ENCODE results near the gene ABCC11. TPM values are rescaled to one million over a fixed set of nuclear protein-coding genes. Genes with fewer than 3 reads are reported as not detected.

The ABCC11 gene
- total and polyA plus RNA-seq, 4 experiments from 2014 or later = 0.07 to 0.09 TPM; not detected in 2

DNA sequence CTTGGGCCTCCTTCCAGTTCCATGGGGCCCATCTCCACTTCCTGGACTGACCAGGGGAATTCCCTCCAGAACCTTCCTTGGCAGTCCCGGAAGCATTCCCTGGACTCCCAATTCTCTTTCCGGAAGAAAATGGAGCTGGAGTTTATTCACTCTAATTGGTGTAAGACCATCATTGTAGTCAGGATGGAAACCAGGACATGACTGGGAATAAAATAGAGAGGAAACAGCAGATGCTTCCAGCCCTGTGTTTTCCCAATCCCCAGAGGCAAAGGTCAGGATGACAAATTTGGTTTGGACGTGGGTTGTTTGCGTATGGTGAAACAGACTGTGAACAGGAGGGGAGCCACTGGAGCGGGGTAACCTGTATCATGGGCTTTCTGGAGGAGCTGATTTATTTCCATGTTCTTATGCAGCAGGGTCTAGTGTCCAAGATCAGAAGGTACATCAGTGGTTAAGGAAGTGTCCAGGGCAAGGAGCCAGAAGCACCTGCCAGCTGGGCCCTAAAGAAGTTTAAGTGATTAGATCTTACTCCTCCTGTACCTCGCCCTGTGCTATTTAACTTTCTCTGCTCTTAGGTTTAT lies 11.7 kb downstream of the ABCC11 start:
- H3K36me3 Mint-ChIP-seq = no peaks in the 10 kb centered on the region
- ChIA-PET POLR2A (ENCODE audit: partially characterized antibody) (no interaction called here), CTCF (ENCODE audit: partially characterized antibody) (interaction anchor here (1.0 kb wide), 1 partner anchor 394 kb away, joined by 3 read pairs; no protein-coding TSS in a partner anchor)
- H3K27me3 Mint-ChIP-seq = peaks cover 0 to 5% of the 10 kb centered on the region in 2 donors
- no peaks in the 10 kb centered on the region for H3K4me1 Mint-ChIP-seq
- H3K36me3 ChIP-seq (ENCODE audit: insufficient read depth, low read length) = no peaks in the 10 kb centered on the region
- H3K27ac Mint-ChIP-seq = no peak overlapping the region
- intact Hi-C loops (cut with micrococcal nuclease) = no loop called here
- H3K4me3 Mint-ChIP-seq = peak overlapping the region in 1 of 8 donors; percentile 46
- H3K9me3 Mint-ChIP-seq = peaks cover 0 to 4% (median 0%) of the 10 kb centered on the region in 8 donors
- H3K9me3 ChIP-seq (ENCODE audit: control insufficient read depth in 1 of 2, low read length in 2 of 2) = no peaks in the 10 kb centered on the region
- no peak overlapping the region for H3K4me3 ChIP-seq (ENCODE audit: low read length in 2 of 2)
- DNase-seq = no peak
- no peak overlapping the region for H3K27ac ChIP-seq (ENCODE audit: low read depth, low read length)
- no peaks in the 10 kb centered on the region for H3K4me1 ChIP-seq (ENCODE audit: insufficient read depth, low read length)
- H3K27me3 ChIP-seq (ENCODE audit: insufficient read depth, low read length) = no peaks in the 10 kb centered on the region

DNA sequence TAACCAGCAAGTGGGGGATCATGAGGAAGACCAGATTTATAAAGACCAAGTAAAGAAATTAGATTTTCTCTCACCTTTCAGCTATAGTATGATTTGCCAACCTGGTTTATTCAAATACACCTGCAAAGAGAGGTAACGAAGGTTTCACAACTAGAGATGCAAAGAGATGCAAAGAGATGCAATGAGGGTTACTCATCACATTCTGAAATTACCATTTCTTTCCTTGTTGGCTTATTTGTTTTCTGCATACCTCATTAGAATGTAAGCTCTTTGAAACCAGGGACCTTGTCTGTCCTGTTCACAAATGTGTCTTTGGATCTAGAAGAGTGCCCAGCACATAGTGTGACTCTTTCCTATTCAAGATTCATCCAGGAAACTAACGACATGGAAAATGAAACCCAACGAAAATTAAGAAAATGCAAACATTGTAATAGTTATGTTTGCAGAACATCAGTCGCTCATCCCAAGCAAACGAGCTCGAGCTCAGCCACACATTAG lies 12.2 kb downstream of the ABCC11 start:
- no peaks in the 10 kb centered on the region for H3K4me1 Mint-ChIP-seq

DNA sequence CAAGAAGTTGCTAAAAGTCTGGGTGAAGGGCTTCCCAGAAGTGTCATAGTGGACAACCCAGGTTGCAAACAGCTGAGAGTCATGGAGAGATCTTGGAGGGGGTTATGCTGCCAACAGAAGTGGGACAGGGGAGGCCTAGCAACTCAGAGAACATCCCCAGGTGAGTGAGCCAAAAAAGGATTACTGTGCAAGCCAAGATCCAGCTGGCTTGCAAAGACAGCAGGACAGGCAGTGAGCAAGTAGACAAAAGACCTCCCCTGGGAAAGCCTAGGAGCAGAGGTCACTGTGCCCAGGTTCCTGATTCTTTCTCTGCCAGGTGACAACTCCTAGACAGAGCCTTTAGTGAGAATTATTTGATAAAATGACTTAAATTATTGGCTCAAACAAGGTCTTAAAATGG lies 12.7 kb downstream of the ABCC11 start:
- intact Hi-C loops (cut with micrococcal nuclease) = loop anchor here (5.0 kb wide), 1 partner anchor 398 kb away; no protein-coding TSS in a partner anchor
- Mint-ChIP-seq H3K27me3 (peaks cover 5 to 6% of the 10 kb centered on the region in 2 donors), H3K4me1 (no peaks in the 10 kb centered on the region), H3K4me3 (no peak overlapping the region), H3K9me3 (no peaks in the 10 kb centered on the region), H3K27ac (no peak overlapping the region), H3K36me3 (no peaks in the 10 kb centered on the region)
- POLR2A ChIA-PET (ENCODE audit: partially characterized antibody) = no interaction called here
- Histone ChIP-seq H3K4me3 (ENCODE audit: low read length in 2 of 2) (no peak overlapping the region), H3K36me3 (ENCODE audit: insufficient read depth, low read length) (no peaks in the 10 kb centered on the region), H3K27ac (ENCODE audit: low read depth, low read length) (no peak overlapping the region), H3K9me3 (ENCODE audit: control insufficient read depth in 1 of 2, low read length in 2 of 2) (no peaks in the 10 kb centered on the region), H3K27me3 (ENCODE audit: insufficient read depth, low read length) (no peaks in the 10 kb centered on the region), H3K4me1 (ENCODE audit: insufficient read depth, low read length) (no peaks in the 10 kb centered on the region)
- CTCF ChIA-PET (ENCODE audit: partially characterized antibody) = interaction anchor here (1.0 kb wide), 1 partner anchor 396 kb away, joined by 3 read pairs; no protein-coding TSS in a partner anchor
- DNase-seq = no peak

More for the DNA sequence above, 12.2 kb downstream of the ABCC11 start:
- no peak for DNase-seq
- Histone ChIP-seq H3K4me3 (ENCODE audit: low read length in 2 of 2) (no peak overlapping the region), H3K4me1 (ENCODE audit: insufficient read depth, low read length) (no peaks in the 10 kb centered on the region), H3K9me3 (ENCODE audit: control insufficient read depth in 1 of 2, low read length in 2 of 2) (no peaks in the 10 kb centered on the region), H3K27ac (ENCODE audit: low read depth, low read length) (no peak overlapping the region), H3K27me3 (ENCODE audit: insufficient read depth, low read length) (no peaks in the 10 kb centered on the region), H3K36me3 (ENCODE audit: insufficient read depth, low read length) (no peaks in the 10 kb centered on the region)
- Mint-ChIP-seq H3K27ac (no peak overlapping the region), H3K4me3 (no peak overlapping the region), H3K36me3 (no peaks in the 10 kb centered on the region), H3K27me3 (peaks cover 1 to 5% of the 10 kb centered on the region in 2 donors), H3K9me3 (peaks cover 0 to 3% (median 0%) of the 10 kb centered on the region in 8 donors)
- intact Hi-C loops (cut with micrococcal nuclease) = no loop called here
- ChIA-PET CTCF (ENCODE audit: partially characterized antibody) (interaction anchor here (1.0 kb wide), 1 partner anchor 395 kb away, joined by 3 read pairs; no protein-coding TSS in a partner anchor), POLR2A (ENCODE audit: partially characterized antibody) (no interaction called here)

DNA sequence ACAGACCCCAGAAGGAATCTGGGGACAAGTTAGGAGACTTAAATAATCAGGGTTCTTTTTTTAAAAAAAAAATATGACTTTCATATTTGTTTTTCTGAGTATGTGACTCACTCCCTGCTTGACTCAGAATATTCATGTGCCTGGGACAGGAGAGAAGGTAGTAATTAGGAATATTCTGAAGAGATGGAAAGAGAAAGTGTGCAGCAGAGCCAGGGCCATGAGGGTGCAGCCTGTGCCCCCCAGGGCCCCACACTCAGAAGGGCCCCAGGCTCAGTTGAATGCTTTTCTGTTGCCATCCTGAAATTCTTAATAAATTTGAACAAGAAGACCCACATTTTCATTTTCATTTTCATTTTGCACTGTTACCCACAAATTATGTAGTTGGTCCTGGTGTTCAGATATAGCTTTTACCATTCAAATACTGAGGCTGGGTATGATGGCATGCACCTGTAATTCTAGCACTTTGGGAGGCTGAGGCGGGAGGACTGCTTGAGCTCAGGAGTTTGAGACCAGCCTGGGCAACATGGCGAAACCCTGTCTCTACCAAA lies 14.8 kb downstream of the ABCC11 start:
- H3K4me1 Mint-ChIP-seq = no peaks in the 10 kb centered on the region
- H3K27me3 Mint-ChIP-seq = peaks cover 5 to 6% of the 10 kb centered on the region in 2 donors
- Histone ChIP-seq H3K36me3 (ENCODE audit: insufficient read depth, low read length) (no peaks in the 10 kb centered on the region), H3K27me3 (ENCODE audit: insufficient read depth, low read length) (no peaks in the 10 kb centered on the region), H3K9me3 (ENCODE audit: control insufficient read depth in 1 of 2, low read length in 2 of 2) (no peaks in the 10 kb centered on the region), H3K27ac (ENCODE audit: low read depth, low read length) (no peak overlapping the region), H3K4me3 (ENCODE audit: low read length in 2 of 2) (no peak overlapping the region), H3K4me1 (ENCODE audit: insufficient read depth, low read length) (no peaks in the 10 kb centered on the region)
- no peak overlapping the region for H3K4me3 Mint-ChIP-seq
- intact Hi-C loops (cut with micrococcal nuclease) = loop anchor here (5.0 kb wide), 1 partner anchor 400 kb away; no protein-coding TSS in a partner anchor
- no peaks in the 10 kb centered on the region for H3K36me3 Mint-ChIP-seq
- no peak overlapping the region for H3K27ac Mint-ChIP-seq
- H3K9me3 Mint-ChIP-seq = no peaks in the 10 kb centered on the region
- DNase-seq = no peak
- ChIA-PET CTCF (ENCODE audit: partially characterized antibody) (interaction anchor here (2.1 kb wide), 1 partner anchor 398 kb away, joined by 8 read pairs; no protein-coding TSS in a partner anchor), POLR2A (ENCODE audit: partially characterized antibody) (no interaction called here)

DNA sequence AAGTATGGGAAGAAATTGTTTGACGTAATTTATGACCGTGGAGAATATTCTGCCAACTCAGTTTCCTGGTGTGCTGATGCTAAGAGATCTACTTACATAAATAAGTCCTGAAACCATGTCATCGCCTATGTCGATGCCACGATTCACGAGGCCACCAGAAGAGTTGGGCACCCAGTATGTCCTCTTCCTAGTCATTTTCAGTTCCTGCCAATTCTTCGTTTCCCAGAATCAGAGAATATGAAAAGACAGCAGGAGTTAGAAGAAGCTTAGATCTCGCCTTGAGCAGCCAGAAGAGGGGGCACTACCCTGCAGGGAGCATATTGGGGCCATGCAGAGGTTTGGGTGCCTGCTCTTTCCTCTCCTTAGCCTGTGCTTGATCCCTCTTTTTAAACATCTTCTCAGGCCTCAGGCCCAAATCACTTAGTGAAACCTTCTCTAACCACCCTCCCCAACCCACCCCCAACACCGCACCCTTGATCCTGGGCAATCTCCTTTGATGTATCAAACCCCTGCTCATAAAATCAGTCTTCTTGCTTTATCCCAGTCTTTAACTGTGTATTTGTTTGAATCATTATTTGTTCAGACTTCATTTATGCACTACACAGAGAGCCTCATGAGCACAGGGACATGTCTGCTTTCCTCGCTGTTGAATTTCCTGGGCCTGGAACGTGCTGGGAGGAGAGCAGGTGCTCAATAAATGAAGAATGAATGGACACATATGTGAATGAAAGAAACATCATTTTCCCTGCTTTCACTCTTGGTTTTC lies 15.4 kb downstream of the ABCC11 start:
- ChIA-PET CTCF (ENCODE audit: partially characterized antibody) (interaction anchor here (0.8 to 2.1 kb wide), 3 partner anchors 391 to 622 kb away, joined by 3 to 8 read pairs (median 3); no protein-coding TSS in a partner anchor), POLR2A (ENCODE audit: partially characterized antibody) (no interaction called here)
- Histone ChIP-seq H3K36me3 (ENCODE audit: insufficient read depth, low read length) (no peaks in the 10 kb centered on the region), H3K9me3 (ENCODE audit: control insufficient read depth in 1 of 2, low read length in 2 of 2) (no peaks in the 10 kb centered on the region), H3K27ac (ENCODE audit: low read depth, low read length) (no peak overlapping the region), H3K4me3 (ENCODE audit: low read length in 2 of 2) (no peak overlapping the region), H3K27me3 (ENCODE audit: insufficient read depth, low read length) (no peaks in the 10 kb centered on the region), H3K4me1 (ENCODE audit: insufficient read depth, low read length) (no peaks in the 10 kb centered on the region)
- intact Hi-C loops (cut with micrococcal nuclease) = loop anchor here (5.0 kb wide), 1 partner anchor 400 kb away; no protein-coding TSS in a partner anchor
- Mint-ChIP-seq H3K27me3 (peaks cover 5 to 6% of the 10 kb centered on the region in 2 donors), H3K4me3 (no peak overlapping the region), H3K9me3 (no peaks in the 10 kb centered on the region), H3K36me3 (no peaks in the 10 kb centered on the region), H3K4me1 (no peaks in the 10 kb centered on the region), H3K27ac (no peak overlapping the region)
- peak in 1 of 5 donors; percentile 11 for DNase-seq

DNA sequence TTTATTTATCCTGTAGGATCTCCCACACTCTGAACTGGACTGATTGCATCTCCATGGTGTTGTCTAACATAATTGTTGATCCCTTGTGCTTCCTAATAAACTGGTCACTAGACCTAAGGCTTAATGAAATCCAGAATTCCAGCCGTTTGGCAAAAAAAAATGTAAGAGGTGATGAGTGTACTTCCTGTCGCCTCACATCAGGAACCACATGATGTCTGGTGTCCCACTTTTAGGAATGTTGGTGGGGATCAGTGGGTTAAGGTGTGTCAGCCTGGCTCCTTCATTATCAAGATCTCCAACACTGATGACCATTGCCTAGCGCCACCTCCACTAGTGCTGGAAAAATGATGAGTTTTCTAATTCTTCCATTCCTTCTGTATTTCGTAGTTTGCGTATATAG lies 21.9 kb downstream of the ABCC11 start:
- DNase-seq = no peak
- Histone ChIP-seq H3K4me1 (ENCODE audit: insufficient read depth, low read length) (no peaks in the 10 kb centered on the region), H3K9me3 (ENCODE audit: control insufficient read depth in 1 of 2, low read length in 2 of 2) (no peaks in the 10 kb centered on the region), H3K4me3 (ENCODE audit: low read length in 2 of 2) (no peak overlapping the region), H3K36me3 (ENCODE audit: insufficient read depth, low read length) (no peaks in the 10 kb centered on the region), H3K27ac (ENCODE audit: low read depth, low read length) (no peak overlapping the region), H3K27me3 (ENCODE audit: insufficient read depth, low read length) (no peaks in the 10 kb centered on the region)
- Mint-ChIP-seq H3K36me3 (no peaks in the 10 kb centered on the region), H3K4me1 (no peaks in the 10 kb centered on the region), H3K9me3 (no peaks in the 10 kb centered on the region), H3K27me3 (peaks cover 3 to 8% of the 10 kb centered on the region in 2 donors), H3K4me3 (no peak overlapping the region), H3K27ac (no peak overlapping the region)
- CTCF ChIA-PET (ENCODE audit: partially characterized antibody) = no interaction called here
- intact Hi-C loops (cut with micrococcal nuclease) = no loop called here
- POLR2A ChIA-PET (ENCODE audit: partially characterized antibody) = no interaction called here

DNA sequence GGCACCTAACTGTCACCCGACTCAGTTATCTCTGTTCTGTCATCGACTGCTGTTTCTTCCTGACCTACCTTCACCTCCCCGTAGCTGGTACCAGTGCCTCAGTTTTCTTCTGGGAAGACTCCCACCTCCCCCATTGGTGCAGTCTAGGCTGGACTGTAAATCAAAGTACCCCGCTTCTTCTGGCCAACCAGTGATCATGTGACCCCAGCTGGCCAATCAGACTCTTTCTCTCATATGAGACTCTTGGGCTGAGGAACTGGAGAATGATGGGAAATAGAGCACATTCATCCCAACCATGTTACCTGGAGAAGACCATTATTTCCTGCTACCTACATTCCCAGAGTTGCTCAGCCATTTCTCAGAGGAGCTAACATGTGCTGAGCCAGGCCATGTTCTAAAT lies 23.8 kb downstream of the ABCC11 start:
- intact Hi-C loops (cut with micrococcal nuclease) = no loop called here
- H3K27me3 ChIP-seq (ENCODE audit: insufficient read depth, low read length) = no peaks in the 10 kb centered on the region
- CTCF ChIA-PET (ENCODE audit: partially characterized antibody) = interaction anchor here (0.6 kb wide), 1 partner anchor 1703 kb away, joined by 3 read pairs; no protein-coding TSS in a partner anchor
- peaks cover 0 to 2% (median 0%) of the 10 kb centered on the region in 8 donors for H3K9me3 Mint-ChIP-seq
- peaks cover 1 to 3% of the 10 kb centered on the region in 2 donors for H3K27me3 Mint-ChIP-seq
- H3K36me3 Mint-ChIP-seq = no peaks in the 10 kb centered on the region
- no peaks in the 10 kb centered on the region for H3K36me3 ChIP-seq (ENCODE audit: insufficient read depth, low read length)
- H3K9me3 ChIP-seq (ENCODE audit: control insufficient read depth in 1 of 2, low read length in 2 of 2) = no peaks in the 10 kb centered on the region
- H3K4me1 Mint-ChIP-seq = no peaks in the 10 kb centered on the region
- POLR2A ChIA-PET (ENCODE audit: partially characterized antibody) = no interaction called here
- H3K4me3 ChIP-seq (ENCODE audit: low read length in 2 of 2) = no peak overlapping the region
- no peak overlapping the region for H3K4me3 Mint-ChIP-seq
- H3K27ac Mint-ChIP-seq = no peak overlapping the region
- H3K4me1 ChIP-seq (ENCODE audit: insufficient read depth, low read length) = no peaks in the 10 kb centered on the region
- no peak overlapping the region for H3K27ac ChIP-seq (ENCODE audit: low read depth, low read length)
- no peak for DNase-seq

Measured in CD4-positive, alpha-beta memory T cell (primary cell).